Measurements from ENCODE around the gene TTC9C. TPM values are rescaled to one million over a fixed set of nuclear protein-coding genes. Genes with fewer than 3 reads are reported as not detected.
A peak's percentile ranks its signal among the peaks of the same experiment; 100 is the strongest.
"Not testable (repeated sequence)": the region's sequence is repeated elsewhere in the genome, so short reads cannot be mapped to it uniquely, and the experiment has no call there.

TTC9C gene
- total RNA-seq, 2 experiments from 2014 or later = 37.6 to 43.0 TPM

DNA sequence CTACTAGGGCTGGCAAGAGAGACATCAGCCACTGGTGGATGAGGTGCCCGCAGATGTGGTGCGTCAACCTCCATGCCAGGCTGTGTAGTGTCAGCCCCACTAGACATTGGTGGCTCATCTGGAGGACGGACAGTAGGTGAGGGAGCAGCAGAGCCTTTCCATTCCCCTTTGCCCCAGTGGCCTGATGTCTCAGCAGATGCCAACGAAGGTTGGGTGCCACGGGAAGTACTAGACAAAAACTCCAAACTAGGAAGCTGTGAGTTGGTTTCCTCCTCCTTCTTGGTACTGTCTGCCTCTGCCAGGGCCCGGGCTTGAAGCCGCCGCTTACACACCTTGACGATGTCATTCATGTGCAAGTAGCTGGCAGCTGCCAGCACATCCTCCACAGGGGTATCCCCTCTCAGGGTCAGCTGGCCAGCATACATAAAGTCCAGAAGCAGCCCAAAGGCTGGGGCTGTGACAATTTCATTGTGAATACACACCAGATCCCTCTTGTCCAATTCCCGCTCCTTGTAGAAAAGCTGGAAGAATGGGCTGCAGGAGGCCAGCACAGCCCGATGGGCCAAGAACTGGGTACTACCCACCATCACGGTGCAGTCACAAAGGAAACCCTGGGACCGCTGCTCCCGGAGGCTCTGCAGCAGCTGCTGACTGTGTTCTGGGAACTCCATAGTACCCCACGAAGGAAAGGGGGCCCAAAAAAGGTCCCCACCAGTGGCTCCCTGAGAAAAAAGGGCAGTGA is 24.9 kb downstream of the TTC9C start:
- Mint-ChIP-seq H3K9me3 (no peaks in the 10 kb centered on the region), H3K4me3 (peak overlapping the region; percentile 99), H3K27ac (peak overlapping the region; percentile 99), H3K36me3 (peaks cover 11% of the 10 kb centered on the region), H3K27me3 (no peaks in the 10 kb centered on the region), H3K4me1 (ENCODE audit: low read depth) (peaks cover 26% of the 10 kb centered on the region)
- no peak for DNase-seq
- CTCF ChIA-PET = interaction anchor here (0.6 to 3.0 kb wide), 13 partner anchors 9 to 1455 kb away, joined by 3 to 32 read pairs (median 4); partner anchors contain the start of genes POLR2G, SLC3A2, TAF6L and TMEM179B
- POLR2A ChIA-PET = interaction anchor here (0.5 to 2.7 kb wide), 23 partner anchors 9 to 209 kb away, joined by 3 to 32 read pairs (median 7); partner anchors contain the start of genes C11orf98, CSKMT, EEF1G and HNRNPUL2
- intact Hi-C loops (cut with micrococcal nuclease) = loop anchor here (5.0 kb wide), 1 partner anchor 46 kb away; the partner anchor contains the start of genes BSCL2 and GNG3

DNA sequence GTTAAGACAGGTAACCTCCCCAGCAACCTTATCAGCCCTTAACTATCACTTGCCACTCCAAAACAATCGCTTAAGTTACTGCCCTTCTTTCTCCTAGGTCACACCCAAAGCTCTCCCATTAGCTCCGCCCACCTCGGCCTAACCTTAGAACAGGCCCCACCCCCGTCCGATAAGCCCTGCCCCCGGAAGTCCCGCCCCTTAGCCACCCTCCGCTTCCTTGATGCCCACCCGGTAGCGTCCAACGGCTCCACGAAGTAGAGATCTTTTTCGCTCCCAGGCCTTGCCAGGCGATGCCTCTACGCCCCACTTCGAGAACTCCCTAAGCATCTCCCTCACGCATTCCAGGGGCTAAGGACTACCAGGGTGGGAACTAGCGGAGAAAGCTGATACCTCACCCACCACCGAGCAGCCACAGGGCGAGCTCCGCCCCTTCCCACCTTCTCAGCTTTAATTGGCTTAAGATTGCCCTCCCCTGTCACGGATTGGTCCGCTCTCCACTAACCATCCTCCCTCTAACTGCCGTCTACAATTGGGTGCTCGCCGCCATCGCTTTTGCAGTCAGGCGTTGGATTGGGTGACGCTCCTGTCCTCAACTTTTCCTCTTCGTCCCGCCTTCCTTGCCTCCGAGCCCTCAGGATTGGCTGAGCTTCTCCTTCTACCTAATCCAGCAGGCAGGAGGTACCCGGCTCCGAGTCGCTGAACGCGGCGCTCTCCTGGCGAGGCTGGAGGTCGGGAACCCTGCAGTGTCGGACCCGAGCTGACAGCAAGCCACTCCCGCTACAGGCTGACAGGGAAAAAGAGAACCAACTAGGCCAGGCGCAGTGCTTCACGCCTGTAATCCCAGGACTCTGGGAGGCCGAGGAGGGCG is 25.7 kb downstream of the TTC9C start, which contains the start of gene ZBTB3:
Gene ZBTB3, minus strand, starts transcription at position 425 of the 868 bp plus-strand sequence. CDS start 496 bp downstream, outside the sequence.
- Mint-ChIP-seq H3K9me3 (no peaks in the 10 kb centered on the region), H3K27me3 (no peaks in the 10 kb centered on the region), H3K27ac (peak within 1 kb of the TSS; percentile 99), H3K4me3 (peak within 1 kb of the TSS; percentile 99), H3K4me1 (ENCODE audit: low read depth) (peaks cover 23% of the 10 kb centered on the region), H3K36me3 (peaks cover 8% of the 10 kb centered on the region)
- intact Hi-C loops (cut with micrococcal nuclease) = loop anchor here (1.0 to 5.0 kb wide), 4 partner anchors 17 to 51 kb away; partner anchors contain the start of genes BSCL2, GNG3, NXF1 and TAF6L
- peak; percentile 98 for DNase-seq
- POLR2A ChIA-PET = interaction anchor here (0.5 to 2.7 kb wide), 27 partner anchors 8 to 209 kb away, joined by 3 to 32 read pairs (median 5); partner anchors contain the start of genes C11orf98, CSKMT, EEF1G and HNRNPUL2
- CTCF ChIA-PET = interaction anchor here (0.6 to 3.0 kb wide), 15 partner anchors 8 to 1454 kb away, joined by 3 to 32 read pairs (median 4); partner anchors contain the start of genes POLR2G, SLC3A2, TAF6L and TMEM179B

DNA sequence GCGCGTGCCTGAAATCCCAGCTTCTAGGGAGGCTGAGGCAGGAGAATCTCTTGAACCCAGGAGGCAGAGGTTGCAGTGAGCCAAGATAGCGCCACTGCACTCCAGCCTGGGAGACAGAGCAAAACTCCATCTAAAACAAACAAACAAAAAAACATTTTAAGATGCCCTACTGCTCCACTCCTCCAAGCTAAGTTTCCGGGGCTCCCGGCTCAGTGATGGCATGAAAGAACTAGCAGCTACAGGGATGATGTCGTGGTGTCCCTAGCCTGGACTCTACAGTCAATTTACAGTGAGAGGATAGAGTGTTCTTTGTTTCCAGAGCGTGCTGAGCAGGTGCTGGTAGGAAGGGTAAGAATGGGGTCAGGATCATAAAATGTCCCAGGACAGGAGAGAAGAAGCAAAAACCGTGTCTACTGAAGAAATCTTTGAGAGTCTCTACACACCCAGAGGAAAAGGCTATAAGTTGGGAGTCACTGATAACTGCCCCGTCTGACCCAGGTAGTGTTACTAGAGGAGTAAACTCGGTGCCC is 26.9 kb downstream of the TTC9C start:
- Mint-ChIP-seq H3K27me3 (no peaks in the 10 kb centered on the region), H3K27ac (no peak overlapping the region), H3K4me1 (ENCODE audit: low read depth) (peaks cover 16% of the 10 kb centered on the region), H3K4me3 (peak overlapping the region; percentile 13), H3K9me3 (no peaks in the 10 kb centered on the region), H3K36me3 (peaks cover 4% of the 10 kb centered on the region)
- CTCF ChIA-PET = interaction anchor here (2.4 to 3.0 kb wide), 2 partner anchors 14 to 32 kb away, joined by 9 to 32 read pairs; partner anchors contain the start of gene TMEM179B
- intact Hi-C loops (cut with micrococcal nuclease) = loop anchor here (2.0 kb wide), 2 partner anchors 16 to 50 kb away; partner anchors contain the start of genes NXF1 and TAF6L
- POLR2A ChIA-PET = interaction anchor here (1.3 to 2.6 kb wide), 5 partner anchors 14 to 86 kb away, joined by 5 to 32 read pairs (median 14); partner anchors contain the start of genes HNRNPUL2, NXF1, TAF6L and TTC9C
- no peak for DNase-seq

- POLR2A ChIA-PET = interaction anchor here (0.6 kb wide), 1 partner anchor 18 kb away, joined by 4 read pairs; no protein-coding TSS in a partner anchor
- Mint-ChIP-seq H3K27ac (no peak overlapping the region), H3K36me3 (peaks cover 7% of the 10 kb centered on the region), H3K4me1 (ENCODE audit: low read depth) (peaks cover 25% of the 10 kb centered on the region), H3K9me3 (no peaks in the 10 kb centered on the region), H3K27me3 (no peaks in the 10 kb centered on the region), H3K4me3 (no peak overlapping the region)
- DNase-seq = no peak
- CTCF ChIA-PET = interaction anchor here (0.6 to 0.9 kb wide), 2 partner anchors 27 to 28 kb away, joined by 3 read pairs; no protein-coding TSS in a partner anchor
- intact Hi-C loops (cut with micrococcal nuclease) = no loop called here
Observed at GRCh38 chr11:62757846-62758788, 29.8 kb downstream of the TTC9C start.

- not testable (repeated sequence) for DNase-seq, H3K9me3 Mint-ChIP-seq, H3K27me3 Mint-ChIP-seq
- peaks cover 24% of the 10 kb centered on the region for H3K4me1 Mint-ChIP-seq (ENCODE audit: low read depth)
- peak overlapping the region; percentile 69 for H3K27ac Mint-ChIP-seq
- CTCF ChIA-PET = interaction anchor here (0.6 to 3.0 kb wide), 8 partner anchors 9 to 381 kb away, joined by 3 to 16 read pairs (median 4); partner anchors contain the start of genes TAF6L and TMEM179B
- H3K36me3 Mint-ChIP-seq = peaks cover 12% of the 10 kb centered on the region
- POLR2A ChIA-PET = interaction anchor here (1.0 to 3.1 kb wide), 6 partner anchors 8 to 95 kb away, joined by 4 to 18 read pairs (median 12); partner anchors contain the start of genes HNRNPUL2, TAF6L, TMEM179B and TTC9C
- intact Hi-C loops (cut with micrococcal nuclease) = loop anchor here (1.0 to 5.0 kb wide), 3 partner anchors 10 to 169 kb away; partner anchors contain the start of genes TAF6L and TUT1
- peak overlapping the region; percentile 96 for H3K4me3 Mint-ChIP-seq
Observed at GRCh38 chr11:62760867-62761227, 32.6 kb downstream of the TTC9C start.

DNA sequence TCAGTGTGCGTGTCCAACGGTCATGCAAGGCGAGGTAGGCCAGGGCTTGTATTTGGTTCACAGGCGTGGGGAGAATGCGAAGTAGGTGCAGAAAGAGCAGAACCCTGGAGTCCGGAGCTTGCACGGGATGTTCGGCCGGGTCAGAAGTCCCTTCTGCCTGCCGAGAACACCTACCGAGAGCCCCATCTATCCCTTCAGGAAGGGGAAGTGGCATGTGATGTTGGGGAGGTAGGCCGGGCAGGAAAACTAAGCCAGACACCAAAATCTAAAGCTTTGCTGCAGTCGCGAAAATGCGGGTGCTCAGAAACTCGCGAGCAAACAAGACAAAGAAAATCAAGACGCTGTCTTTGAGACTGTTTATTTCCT is 42.5 kb downstream of the TTC9C start:
- H3K27ac Mint-ChIP-seq = peak overlapping the region; percentile 94
- DNase-seq = peak; percentile 34
- H3K4me1 Mint-ChIP-seq (ENCODE audit: low read depth) = peaks cover 26% of the 10 kb centered on the region
- intact Hi-C loops (cut with micrococcal nuclease) = loop anchor here (1.0 to 2.0 kb wide), 5 partner anchors 9 to 70 kb away; partner anchors contain the start of genes POLR2G, TMEM179B, TTC9C and ZBTB3
- H3K36me3 Mint-ChIP-seq = peaks cover 13% of the 10 kb centered on the region
- ChIA-PET POLR2A (interaction anchor here (0.7 to 4.2 kb wide), 11 partner anchors 9 to 369 kb away, joined by 3 to 32 read pairs (median 5); partner anchors contain the start of genes HNRNPUL2, NXF1, POLR2G and SLC3A2), CTCF (interaction anchor here (0.9 to 9.0 kb wide), 5 partner anchors 9 to 346 kb away, joined by 3 to 89 read pairs (median 4); partner anchors contain the start of genes POLR2G, TMEM179B and ZBTB3)
- H3K9me3 Mint-ChIP-seq = no peaks in the 10 kb centered on the region
- peak overlapping the region; percentile 79 for H3K4me3 Mint-ChIP-seq
- H3K27me3 Mint-ChIP-seq = no peaks in the 10 kb centered on the region

GRCh38 chr11:62771144-62772021 is 43.1 kb downstream of the TTC9C start, which contains the start of gene TAF6L:
Gene TAF6L, plus strand, starts transcription at chr11:62771396. Its CDS starts 4,388 bp downstream, at chr11:62775784.
- DNase-seq = peak; percentile 98
- Mint-ChIP-seq H3K4me1 (ENCODE audit: low read depth) (peaks cover 24% of the 10 kb centered on the region), H3K36me3 (peaks cover 8% of the 10 kb centered on the region), H3K27me3 (no peaks in the 10 kb centered on the region), H3K4me3 (peak within 1 kb of the TSS; percentile 79), H3K9me3 (no peaks in the 10 kb centered on the region), H3K27ac (peak within 1 kb of the TSS; percentile 94)
- ChIA-PET POLR2A (interaction anchor here (0.7 to 4.2 kb wide), 12 partner anchors 10 to 369 kb away, joined by 3 to 32 read pairs (median 5); partner anchors contain the start of genes HNRNPUL2, NXF1, POLR2G and SLC3A2), CTCF (interaction anchor here (0.9 to 9.0 kb wide), 6 partner anchors 10 to 347 kb away, joined by 3 to 89 read pairs (median 4); partner anchors contain the start of genes POLR2G, SLC3A2, TMEM179B and ZBTB3)
- intact Hi-C loops (cut with micrococcal nuclease) = loop anchor here (1.0 to 2.0 kb wide), 5 partner anchors 10 to 69 kb away; partner anchors contain the start of genes POLR2G, TMEM179B, TTC9C and ZBTB3

GRCh38 chr11:62774407-62774806 is 46.1 kb downstream of the TTC9C start:
- DNase-seq = no peak
- Mint-ChIP-seq H3K27me3 (no peaks in the 10 kb centered on the region), H3K36me3 (peaks cover 6% of the 10 kb centered on the region), H3K4me1 (ENCODE audit: low read depth) (peaks cover 38% of the 10 kb centered on the region), H3K9me3 (no peaks in the 10 kb centered on the region), H3K4me3 (no peak overlapping the region), H3K27ac (no peak overlapping the region)
- ChIA-PET POLR2A (interaction anchor here (0.6 to 2.4 kb wide), 5 partner anchors 13 to 161 kb away, joined by 3 to 11 read pairs (median 4); partner anchors contain the start of genes ROM1, SLC3A2 and TMEM179B), CTCF (interaction anchor here (9.0 kb wide), 1 partner anchor 12 kb away, joined by 89 read pairs; the partner anchor contains the start of gene TMEM179B)
- intact Hi-C loops (cut with micrococcal nuclease) = no loop called here

GRCh38 chr11:62775646-62776045 is 47.4 kb downstream of the TTC9C start:
- DNase-seq = no peak
- no peaks in the 10 kb centered on the region for H3K27me3 Mint-ChIP-seq
- H3K27ac Mint-ChIP-seq = peak overlapping the region; percentile 42
- no peaks in the 10 kb centered on the region for H3K9me3 Mint-ChIP-seq
- intact Hi-C loops (cut with micrococcal nuclease) = no loop called here
- POLR2A ChIA-PET = interaction anchor here (1.2 to 2.4 kb wide), 3 partner anchors 11 to 65 kb away, joined by 3 to 11 read pairs (median 6); partner anchors contain the start of gene TMEM179B
- CTCF ChIA-PET = interaction anchor here (1.0 to 9.0 kb wide), 2 partner anchors 8 to 11 kb away, joined by 4 to 89 read pairs; partner anchors contain the start of gene TMEM179B
- H3K4me3 Mint-ChIP-seq = no peak overlapping the region
- H3K4me1 Mint-ChIP-seq (ENCODE audit: low read depth) = peaks cover 26% of the 10 kb centered on the region
- peaks cover 4% of the 10 kb centered on the region for H3K36me3 Mint-ChIP-seq
